Heart right ventricle (tissue), 16 donors: ENCODE results near the gene FEN1. TPM values are rescaled to one million over a fixed set of nuclear protein-coding genes. Genes with fewer than 3 reads are reported as not detected.
A peak's percentile ranks its signal among the peaks of the same experiment; 100 is the strongest.

ENCODE experiments used
- ATAC-seq, 8 donors: fragments of 200-7000 bp; cut with Tn5 transposase; one replicate each; pipeline ENCODE4 v1.9.1; 2020; ENCODE audit warnings: mild to moderate bottlenecking in 8 of 8, moderate library complexity in 8 of 8, moderate number of reproducible peaks in 1 of 8
- DNase-seq, 2 donors: peaks; one replicate each; pipeline ENCODE4 v3.0.0-alpha.2; 2020
- H3K27ac ChIP-seq, 10 donors: fragments of 200-600 bp; sonication (generic) in 2 of 10; one replicate each; pipeline versions ENCODE4 v1.5.0 to v1.8.0; 2020 to 2022; ENCODE audit warnings: mild to moderate bottlenecking in 3 of 10
- H3K27me3 ChIP-seq, 7 donors: fragments of 200-600 bp; one replicate each; pipeline ENCODE4 v1.8.0; 2021 to 2022; ENCODE audit warnings: mild to moderate bottlenecking in 2 of 7
- H3K36me3 ChIP-seq, 9 donors: fragments of 200-600 bp; sonication (generic) in 1 of 9; one replicate each; pipeline versions ENCODE4 v1.5.0 to v1.8.0; 2020 to 2022; ENCODE audit warnings: mild to moderate bottlenecking in 2 of 9
- H3K4me1 ChIP-seq, 9 donors: fragments of 200-600 bp; sonication (generic) in 1 of 9; one replicate each; pipeline versions ENCODE4 v1.5.0 to v1.8.0; 2020 to 2022; ENCODE audit warnings: mild to moderate bottlenecking in 4 of 9
- H3K4me3 ChIP-seq, 10 donors: fragments of 200-600 bp; sonication (generic) in 2 of 10; one replicate each; pipeline versions ENCODE4 v1.5.0 to v1.8.0; 2020 to 2022; ENCODE audit warnings: mild to moderate bottlenecking in 7 of 10, moderate library complexity in 2 of 10
- H3K9me3 ChIP-seq, 11 donors: fragments of 200-600 bp in 10 of 11; sonication (generic) in 2 of 11; one replicate each; pipeline versions ENCODE4 v1.5.0 to v1.8.0; 2013 to 2022; ENCODE audit warnings: mild to moderate bottlenecking in 2 of 11, control low read depth in 1 of 11, moderate library complexity in 1 of 11
- WGBS, 2 donors: extraction: QIAGEN DNeasy Blood & Tissue Kit; methylation state at CpG; one replicate each; pipeline ENCODE4 v1.1.7; 2013; ENCODE audit warnings: inconsistent platforms in 1 of 2; 5-methylcytosine and 5-hydroxymethylcytosine counted together
- intact Hi-C, 10 donors: fragments of 100-400 bp; cut with DNase I; formaldehyde crosslinking; loops; one replicate each; pipeline versions ENCODE4 v1.11.1 to v1.14.2; 2022
- polyA plus RNA-seq, 2 donors: library from polyadenylated mRNA; stranded (reverse); fragments of 200-250 nt; gene quantifications; one replicate each; pipeline ENCODE4 v1.2.3, GENCODE V29; 2013
- total RNA-seq, 10 donors: library from RNA; stranded (reverse); fragmentation: NEBNext Ultra II Directional in 3 of 10; extraction: Animal tissue kit (Norgen Biotek cat#: 25700) in 3 of 10; gene quantifications; one replicate each; pipeline versions ENCODE4 v1.2.1 to v1.2.4, GENCODE V29; 2021 to 2023
- TF ChIP-seq, protein P1 (sequence below), 9 donors: fragments of 200-600 bp; sonication (generic) in 2 of 9; IDR thresholded peaks; one replicate each; pipeline versions ENCODE4 v1.5.0 to v1.8.0; 2021 to 2022; ENCODE audit warnings: antibody characterized with exemption in 9 of 9, mild to moderate bottlenecking in 5 of 9, moderate library complexity in 1 of 9
- donor health status: Arrhythmogenic right ventricular cardiomyopathy.
- donor health status: ischemic (EF 13 %, LVEDD 7.1; RV severe dilation, severe dysfunction).
- donor health status: healthy with polysubstance abuse.
- donor health status: DM: no; HTN: yes; CAD: no.
- donor health status: DM: no; HTN: no; CAD: no.
- donor health status: ischemic (EF 25% LVEDD 6.9; RV normal size, moderate dysfunction).
- donor health status: ischemic (EF 25% LVEDD 5.7; RV mildly dilated, moderate dysfunction).
- donor health status: healthy.
- donor health status: DM: yes; HTN: yes; CAD: no.
- donor health status: Ischemic cardiomyopathy.
- donor health status: ischemic (EF 35%, LVEDD 5.7; RV mildly dilated, moderate dysfunction).
- donor health status: nonischemic (EF 11% LVEDD 7.7; RV severe dilation, severe dysfunction).
- donor health status: DM: yes; HTN: yes; CAD: no.
- donor health status: PGD.
- donor health status: ischemic (EF 29% LVEDD 5.4; RV normal size, mild dysfunction).
- donor health status: nonischemic (EF 23%, LVEDD 6.1; RV moderate dilation, normal function).

FEN1 gene
- total and polyA plus RNA-seq, 12 donors = 2.1 to 8.8 (median 6.2) TPM

DNA sequence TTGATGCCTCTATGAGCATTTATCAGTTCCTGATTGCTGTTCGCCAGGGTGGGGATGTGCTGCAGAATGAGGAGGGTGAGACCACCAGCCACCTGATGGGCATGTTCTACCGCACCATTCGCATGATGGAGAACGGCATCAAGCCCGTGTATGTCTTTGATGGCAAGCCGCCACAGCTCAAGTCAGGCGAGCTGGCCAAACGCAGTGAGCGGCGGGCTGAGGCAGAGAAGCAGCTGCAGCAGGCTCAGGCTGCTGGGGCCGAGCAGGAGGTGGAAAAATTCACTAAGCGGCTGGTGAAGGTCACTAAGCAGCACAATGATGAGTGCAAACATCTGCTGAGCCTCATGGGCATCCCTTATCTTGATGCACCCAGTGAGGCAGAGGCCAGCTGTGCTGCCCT is 2.7 kb downstream of the FEN1 start:
- WGBS, 2 donors = 84 to 87% methylated on average over 12 of the region's 12 CpGs
- Histone ChIP-seq H3K36me3 (peaks cover 0 to 31% (median 0%) of the 10 kb centered on the region in 9 donors), H3K9me3 (no peaks in the 10 kb centered on the region), H3K4me1 (peaks cover 8 to 42% (median 25%) of the 10 kb centered on the region in 9 donors), H3K27me3 (no peaks in the 10 kb centered on the region), H3K27ac (no peak overlapping the region), H3K4me3 (no peak overlapping the region)
- TF ChIP-seq, protein P1, sequence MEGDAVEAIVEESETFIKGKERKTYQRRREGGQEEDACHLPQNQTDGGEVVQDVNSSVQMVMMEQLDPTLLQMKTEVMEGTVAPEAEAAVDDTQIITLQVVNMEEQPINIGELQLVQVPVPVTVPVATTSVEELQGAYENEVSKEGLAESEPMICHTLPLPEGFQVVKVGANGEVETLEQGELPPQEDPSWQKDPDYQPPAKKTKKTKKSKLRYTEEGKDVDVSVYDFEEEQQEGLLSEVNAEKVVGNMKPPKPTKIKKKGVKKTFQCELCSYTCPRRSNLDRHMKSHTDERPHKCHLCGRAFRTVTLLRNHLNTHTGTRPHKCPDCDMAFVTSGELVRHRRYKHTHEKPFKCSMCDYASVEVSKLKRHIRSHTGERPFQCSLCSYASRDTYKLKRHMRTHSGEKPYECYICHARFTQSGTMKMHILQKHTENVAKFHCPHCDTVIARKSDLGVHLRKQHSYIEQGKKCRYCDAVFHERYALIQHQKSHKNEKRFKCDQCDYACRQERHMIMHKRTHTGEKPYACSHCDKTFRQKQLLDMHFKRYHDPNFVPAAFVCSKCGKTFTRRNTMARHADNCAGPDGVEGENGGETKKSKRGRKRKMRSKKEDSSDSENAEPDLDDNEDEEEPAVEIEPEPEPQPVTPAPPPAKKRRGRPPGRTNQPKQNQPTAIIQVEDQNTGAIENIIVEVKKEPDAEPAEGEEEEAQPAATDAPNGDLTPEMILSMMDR (IDR thresholded peaks at IDR 0.05) = no peak
- intact Hi-C loops = loop anchor here in 9 of 10 donors (5.0 to 10.0 kb wide), 10 partner anchors 37 to 519 kb away; partner anchors contain the start of gene FADS3 (in 2 of the 9)
- ATAC-seq (no peak), DNase-seq (no peak)

GRCh38 chr11:61795876-61796526 is 3.3 kb downstream of the FEN1 start:
- Histone ChIP-seq H3K9me3 (no peaks in the 10 kb centered on the region), H3K36me3 (peaks cover 0 to 28% (median 0%) of the 10 kb centered on the region in 9 donors), H3K4me3 (no peak overlapping the region), H3K27me3 (no peaks in the 10 kb centered on the region), H3K4me1 (peaks cover 8 to 40% (median 24%) of the 10 kb centered on the region in 9 donors), H3K27ac (no peak overlapping the region)
- intact Hi-C loops = loop anchor here in 9 of 10 donors (2.0 to 10.0 kb wide), 15 partner anchors 36 to 519 kb away; partner anchors contain the start of gene FADS3 (in 2 of the 9)
- TF ChIP-seq, protein P1 (IDR thresholded peaks at IDR 0.05) = no peak
- 93 to 95% methylated on average over 18 of the region's 18 CpGs for WGBS, 2 donors
- DNase-seq (no peak), ATAC-seq (no peak)

DNA sequence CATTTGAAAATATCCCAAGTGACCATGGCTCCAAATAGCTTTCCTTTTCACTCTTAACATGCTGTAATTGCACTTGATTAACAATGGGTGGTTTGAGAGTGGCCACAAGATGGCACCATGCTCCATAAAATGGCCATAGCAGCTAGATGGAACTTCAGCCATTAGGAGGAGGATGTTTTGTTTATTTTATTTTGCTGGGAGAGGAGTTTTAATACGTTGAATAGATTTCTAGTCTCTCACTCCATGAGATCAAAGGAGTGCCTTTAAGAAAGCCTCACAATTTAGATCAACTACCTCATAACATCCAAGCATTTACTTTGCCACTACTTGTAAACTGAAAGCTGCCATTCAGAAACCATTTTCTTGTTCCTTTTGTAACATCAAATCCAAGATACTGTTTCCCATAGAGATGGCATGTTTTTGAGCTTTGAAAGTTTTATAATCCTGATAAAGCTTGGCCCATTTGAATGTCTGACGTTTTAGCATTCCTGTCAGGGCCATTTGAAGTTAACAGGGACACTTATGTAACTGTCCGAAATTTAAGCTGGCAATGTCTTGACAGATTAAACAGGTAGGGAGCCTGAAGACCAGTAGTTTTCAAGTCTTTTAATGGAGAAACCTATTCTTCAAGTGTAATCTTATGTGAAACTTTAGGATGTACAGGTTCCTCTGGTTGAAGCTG is 4.7 kb downstream of the FEN1 start:
- H3K27ac ChIP-seq = peak overlapping the region in 7 of 10 donors; percentile 18 to 68 (median 59)
- no peaks in the 10 kb centered on the region for H3K9me3 ChIP-seq
- no peaks in the 10 kb centered on the region for H3K27me3 ChIP-seq
- ATAC-seq (peak in 5 of 8 donors; percentile 25 to 51 (median 47)), DNase-seq (peak; percentile 51 to 86)
- H3K4me3 ChIP-seq = no peak overlapping the region
- TF ChIP-seq, protein P1 (IDR thresholded peaks at IDR 0.05) = peak; percentile 70 to 94 (median 86)
- H3K4me1 ChIP-seq = peaks cover 7 to 31% (median 16%) of the 10 kb centered on the region in 9 donors
- peaks cover 0 to 42% (median 0%) of the 10 kb centered on the region in 9 donors for H3K36me3 ChIP-seq
- WGBS, 2 donors = 22 to 24% methylated on average over 3 of the region's 3 CpGs
- intact Hi-C loops = loop anchor here in 9 of 10 donors (1.0 to 10.0 kb wide), 18 partner anchors 35 to 517 kb away; partner anchors contain the start of gene FADS3 (in 2 of the 9)

- Histone ChIP-seq H3K27me3 (no peaks in the 10 kb centered on the region), H3K9me3 (no peaks in the 10 kb centered on the region), H3K27ac (no peak overlapping the region), H3K4me3 (no peak overlapping the region), H3K4me1 (peaks cover 0 to 19% (median 9%) of the 10 kb centered on the region in 9 donors), H3K36me3 (peaks cover 0 to 59% (median 9%) of the 10 kb centered on the region in 9 donors)
- no peak for DNase-seq
- ATAC-seq = no peak
- intact Hi-C loops = loop anchor here (2.0 to 10.0 kb wide), 13 partner anchors 33 to 515 kb away; partner anchors contain the start of gene FADS3 (in 3 of the 10)
- WGBS, 2 donors = 93 to 95% methylated on average over 2 of the region's 2 CpGs
- TF ChIP-seq, protein P1 (IDR thresholded peaks at IDR 0.05) = no peak
Measured at GRCh38 chr11:61799665-61800284, 7.1 kb downstream of the FEN1 start.
